ENCODE results near the gene VEGFC.

The VEGFC gene

DNA sequence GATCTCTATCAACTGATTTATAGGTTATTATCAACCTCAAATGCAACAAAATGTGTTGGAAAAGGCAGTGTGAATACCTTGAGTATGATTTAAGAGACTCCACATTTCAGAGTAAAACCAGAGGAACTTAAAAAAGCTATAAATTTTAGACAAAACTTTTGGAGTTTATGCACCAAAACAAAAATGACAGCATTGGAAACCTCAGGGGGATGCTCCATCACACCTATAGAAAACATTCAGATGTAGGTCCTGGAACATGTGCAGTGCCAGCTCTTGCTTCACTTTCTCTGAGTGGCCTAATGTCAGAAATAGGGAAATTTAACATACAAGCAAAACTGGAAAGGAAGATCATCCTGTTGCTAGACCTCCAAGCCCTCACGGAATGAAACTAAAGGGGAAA lies 5.8 kb upstream of the VEGFC start:
- Histone ChIP-seq H4K20me1 (ENCODE audit: insufficient read depth, low read length, poor library complexity, severe bottlenecking) (no peaks in the 10 kb centered on the region), H3K9ac (ENCODE audit: low read depth, low read length, poor library complexity, severe bottlenecking) (no peak overlapping the region), H3K9me3 (ENCODE audit: insufficient read depth, low read depth, low read length) (no peaks in the 10 kb centered on the region), H3K36me3 (ENCODE audit: insufficient read depth, low read length) (no peaks in the 10 kb centered on the region), H3K27me3 (ENCODE audit: insufficient read depth, low read length, poor library complexity, severe bottlenecking) (no peaks in the 10 kb centered on the region), H3F3A (ENCODE audit: low read depth) (no peaks in the 10 kb centered on the region), H2AFZ (ENCODE audit: low read length) (no peak overlapping the region), H3K79me2 (ENCODE audit: insufficient read depth, low read length) (no peaks in the 10 kb centered on the region), H3K4me1 (ENCODE audit: insufficient read depth, low read length, poor library complexity, severe bottlenecking) (no peaks in the 10 kb centered on the region), H3K4me3 (ENCODE audit: low read length, poor library complexity, severe bottlenecking) (no peak overlapping the region), H3K4me2 (ENCODE audit: low read depth, low read length, poor library complexity, severe bottlenecking) (no peak overlapping the region), H3K9me2 (replicated peaks; ENCODE audit: low read depth, low read length) (no peaks in the 10 kb centered on the region)
- TF ChIP-seq, protein P1, sequence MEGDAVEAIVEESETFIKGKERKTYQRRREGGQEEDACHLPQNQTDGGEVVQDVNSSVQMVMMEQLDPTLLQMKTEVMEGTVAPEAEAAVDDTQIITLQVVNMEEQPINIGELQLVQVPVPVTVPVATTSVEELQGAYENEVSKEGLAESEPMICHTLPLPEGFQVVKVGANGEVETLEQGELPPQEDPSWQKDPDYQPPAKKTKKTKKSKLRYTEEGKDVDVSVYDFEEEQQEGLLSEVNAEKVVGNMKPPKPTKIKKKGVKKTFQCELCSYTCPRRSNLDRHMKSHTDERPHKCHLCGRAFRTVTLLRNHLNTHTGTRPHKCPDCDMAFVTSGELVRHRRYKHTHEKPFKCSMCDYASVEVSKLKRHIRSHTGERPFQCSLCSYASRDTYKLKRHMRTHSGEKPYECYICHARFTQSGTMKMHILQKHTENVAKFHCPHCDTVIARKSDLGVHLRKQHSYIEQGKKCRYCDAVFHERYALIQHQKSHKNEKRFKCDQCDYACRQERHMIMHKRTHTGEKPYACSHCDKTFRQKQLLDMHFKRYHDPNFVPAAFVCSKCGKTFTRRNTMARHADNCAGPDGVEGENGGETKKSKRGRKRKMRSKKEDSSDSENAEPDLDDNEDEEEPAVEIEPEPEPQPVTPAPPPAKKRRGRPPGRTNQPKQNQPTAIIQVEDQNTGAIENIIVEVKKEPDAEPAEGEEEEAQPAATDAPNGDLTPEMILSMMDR (conservative IDR thresholded peaks at IDR 0.05; ENCODE audit: low read length) = no peak
- TF ChIP-seq EZH2phosphoT487 (IDR thresholded peaks at IDR 0.05; ENCODE audit: borderline replicate concordance) = no peak

DNA sequence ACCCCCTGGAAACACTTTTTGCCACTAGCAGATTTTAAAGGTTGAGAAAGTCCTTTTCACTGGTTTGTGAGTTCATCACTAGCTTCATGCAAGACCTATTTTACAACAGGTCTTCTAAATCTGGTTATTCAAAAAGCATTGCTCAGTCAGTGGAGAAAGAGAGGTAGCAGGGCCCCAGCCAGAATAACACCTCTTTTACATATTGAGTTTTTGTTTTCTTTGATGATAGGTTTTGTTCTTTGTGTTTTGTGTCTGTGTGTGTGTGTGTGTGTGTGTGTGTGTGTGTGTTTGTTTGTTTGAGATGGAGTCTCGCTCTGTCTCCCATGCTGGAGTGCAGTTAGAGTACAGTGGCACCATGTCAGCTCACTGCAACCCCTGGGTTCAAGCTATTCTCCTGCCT lies 2.7 kb upstream of the VEGFC start:
- TF ChIP-seq EZH2phosphoT487 (IDR thresholded peaks at IDR 0.05; ENCODE audit: borderline replicate concordance) = no peak
- TF ChIP-seq, protein P1 (conservative IDR thresholded peaks at IDR 0.05; ENCODE audit: low read length) = no peak

GRCh38 chr4:176794651-176795050 lies 1.9 kb upstream of the VEGFC start:
- H3K27me3 ChIP-seq (ENCODE audit: insufficient read depth, low read length, poor library complexity, severe bottlenecking) = peaks cover 7% of the 10 kb centered on the region
- no peaks in the 10 kb centered on the region for H3K79me2 ChIP-seq (ENCODE audit: insufficient read depth, low read length)
- H3K9ac ChIP-seq (ENCODE audit: low read depth, low read length, poor library complexity, severe bottlenecking) = no peak overlapping the region
- no peaks in the 10 kb centered on the region for H3K9me3 ChIP-seq (ENCODE audit: insufficient read depth, low read depth, low read length)
- H3K36me3 ChIP-seq (ENCODE audit: insufficient read depth, low read length) = no peaks in the 10 kb centered on the region
- H2AFZ ChIP-seq (ENCODE audit: low read length) = no peak overlapping the region
- peaks cover 3% of the 10 kb centered on the region for H3K4me1 ChIP-seq (ENCODE audit: insufficient read depth, low read length, poor library complexity, severe bottlenecking)
- no peaks in the 10 kb centered on the region for H3K9me2 ChIP-seq (replicated peaks; ENCODE audit: low read depth, low read length)
- no peak overlapping the region for H3K4me2 ChIP-seq (ENCODE audit: low read depth, low read length, poor library complexity, severe bottlenecking)
- H3F3A ChIP-seq (ENCODE audit: low read depth) = no peaks in the 10 kb centered on the region
- TF ChIP-seq EZH2phosphoT487 (IDR thresholded peaks at IDR 0.05; ENCODE audit: borderline replicate concordance) = no peak
- TF ChIP-seq, protein P1 (conservative IDR thresholded peaks at IDR 0.05; ENCODE audit: low read length) = no peak
- H4K20me1 ChIP-seq (ENCODE audit: insufficient read depth, low read length, poor library complexity, severe bottlenecking) = no peaks in the 10 kb centered on the region
- no peak overlapping the region for H3K4me3 ChIP-seq (ENCODE audit: low read length, poor library complexity, severe bottlenecking)

More for the DNA sequence above, 2.7 kb upstream of the VEGFC start:
- no peaks in the 10 kb centered on the region for H3K36me3 ChIP-seq (ENCODE audit: insufficient read depth, low read length)
- no peaks in the 10 kb centered on the region for H3F3A ChIP-seq (ENCODE audit: low read depth)
- no peaks in the 10 kb centered on the region for H4K20me1 ChIP-seq (ENCODE audit: insufficient read depth, low read length, poor library complexity, severe bottlenecking)
- no peak overlapping the region for H3K4me2 ChIP-seq (ENCODE audit: low read depth, low read length, poor library complexity, severe bottlenecking)
- no peaks in the 10 kb centered on the region for H3K9me2 ChIP-seq (replicated peaks; ENCODE audit: low read depth, low read length)
- H3K79me2 ChIP-seq (ENCODE audit: insufficient read depth, low read length) = no peaks in the 10 kb centered on the region
- H3K4me3 ChIP-seq (ENCODE audit: low read length, poor library complexity, severe bottlenecking) = no peak overlapping the region
- no peak overlapping the region for H3K9ac ChIP-seq (ENCODE audit: low read depth, low read length, poor library complexity, severe bottlenecking)
- no peak overlapping the region for H2AFZ ChIP-seq (ENCODE audit: low read length)
- H3K27me3 ChIP-seq (ENCODE audit: insufficient read depth, low read length, poor library complexity, severe bottlenecking) = peaks cover 7% of the 10 kb centered on the region
- peaks cover 3% of the 10 kb centered on the region for H3K4me1 ChIP-seq (ENCODE audit: insufficient read depth, low read length, poor library complexity, severe bottlenecking)
- no peaks in the 10 kb centered on the region for H3K9me3 ChIP-seq (ENCODE audit: insufficient read depth, low read depth, low read length)
